Gastrocnemius medialis (tissue), 4 donors: ENCODE data around the gene TAS2R4. TPM values are rescaled to one million over a fixed set of nuclear protein-coding genes. Genes with fewer than 3 reads are reported as not detected.

Experiments used
- ATAC-seq, 2 donors: fragments of 150-250 bp; one replicate each; pipeline ENCODE4 v1.9.1; 2016
- DNase-seq, 2 donors: peaks; one replicate each; pipeline ENCODE4 v3.0.0-alpha.2; 2019
- H3K27ac ChIP-seq, 4 donors: fragments of 200-600 bp; sonication (generic); 1 replicate in 1 of 4; 2 replicates in 3 of 4; pipeline ENCODE4 v1.5.1; 2016 to 2018; ENCODE audit warnings: mild to moderate bottlenecking in 2 of 4, moderate library complexity in 1 of 4
- H3K27me3 ChIP-seq, 3 donors: fragments of 200-600 bp; sonication (generic) in 2 of 3; 1 replicate in 1 of 3; 2 replicates in 2 of 3; pipeline versions ENCODE4 v1.5.1 to v1.6.0; 2016 to 2019; ENCODE audit warnings: mild to moderate bottlenecking in 1 of 3, moderate library complexity in 1 of 3
- H3K36me3 ChIP-seq, 2 donors: fragments of 200-600 bp; sonication (generic) in 1 of 2; one replicate each; pipeline ENCODE4 v1.5.1; 2017 to 2018
- H3K4me1 ChIP-seq, 2 donors: fragments of 200-600 bp; sonication (generic) in 1 of 2; one replicate each; pipeline ENCODE4 v1.5.1; 2016 to 2017; ENCODE audit warnings: mild to moderate bottlenecking in 2 of 2
- H3K4me3 ChIP-seq, 4 donors: fragments of 200-600 bp; sonication (generic) in 3 of 4; 1 replicate in 1 of 4; 2 replicates in 3 of 4; pipeline ENCODE4 v1.5.1; 2016 to 2019; ENCODE audit warnings: mild to moderate bottlenecking in 2 of 4
- H3K9me3 ChIP-seq, 3 donors: fragments of 200-600 bp; sonication (generic) in 2 of 3; 1 replicate in 1 of 3; 2 replicates in 2 of 3; pipeline ENCODE4 v1.5.1; 2016 to 2019
- POLR2A ChIP-seq, 2 donors: fragments of 450-650 bp; IDR thresholded peaks; one replicate each; pipeline ENCODE4 v1.6.1; 2017; ENCODE audit warnings: antibody characterized with exemption in 2 of 2, mild to moderate bottlenecking in 2 of 2, moderate library complexity in 2 of 2
- in situ Hi-C, 4 donors: fragments of 200-750 bp; cut with MboI; loops; one replicate each; pipeline versions ENCODE4 v1.15.0 to v1.8.0; 2017; ENCODE audit warnings: low sequenced_read_pairs in 4 of 4
- intact Hi-C: fragments of 100-400 bp; cut with DNase I; formaldehyde crosslinking; loops from one replicate; pipeline ENCODE4 v1.15.1; 2023; ENCODE audit warnings: low total_unique reads
- total RNA-seq, 4 donors: library from RNA; depleted of rRNA; stranded (reverse); fragments of >200 nt; gene quantifications; one replicate each; pipeline versions ENCODE4 v1.1.0 to v1.2.3, GENCODE V29; 2016
- TF ChIP-seq, protein P1 (sequence below), 5 experiments: fragments of 450-650 bp in 3 of 5; fragments of 200-600 bp in 2 of 5; sonication (generic) in 2 of 5; IDR thresholded peaks in 4 of 5; conservative IDR thresholded peaks in 1 of 5; 1 replicate in 4 of 5; 2 replicates in 1 of 5; pipeline ENCODE4 v1.5.1; 2016 to 2019; ENCODE audit warnings: antibody characterized with exemption in 5 of 5, mild to moderate bottlenecking in 3 of 5, moderate library complexity in 3 of 5

TAS2R4 gene, protein sequence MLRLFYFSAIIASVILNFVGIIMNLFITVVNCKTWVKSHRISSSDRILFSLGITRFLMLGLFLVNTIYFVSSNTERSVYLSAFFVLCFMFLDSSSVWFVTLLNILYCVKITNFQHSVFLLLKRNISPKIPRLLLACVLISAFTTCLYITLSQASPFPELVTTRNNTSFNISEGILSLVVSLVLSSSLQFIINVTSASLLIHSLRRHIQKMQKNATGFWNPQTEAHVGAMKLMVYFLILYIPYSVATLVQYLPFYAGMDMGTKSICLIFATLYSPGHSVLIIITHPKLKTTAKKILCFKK
- 1 to 10 TPM in 1 of 4 donors, under 1 TPM in 1, not detected in 2; 0.09 to 1.4 TPM for total RNA-seq

DNA sequence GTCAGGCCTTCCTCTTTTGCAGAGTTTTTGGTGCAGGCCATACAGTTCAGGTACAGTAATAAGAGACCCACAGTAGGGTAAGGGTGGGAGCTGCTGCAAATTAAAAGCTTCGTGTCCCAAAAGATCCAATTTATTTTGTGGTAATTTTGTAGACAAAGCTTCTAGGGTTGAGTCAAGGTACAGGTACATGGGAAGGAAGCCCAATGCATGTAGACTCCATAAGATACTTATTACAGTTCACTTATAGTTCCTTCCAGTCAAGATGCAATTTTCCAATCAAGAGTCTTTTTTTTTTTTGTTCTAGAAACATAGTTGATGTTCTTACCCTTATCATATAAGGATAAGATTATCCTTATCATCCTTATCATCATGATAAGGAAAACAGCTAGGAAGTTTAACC lies at the start of gene TAS2R4:
Gene TAS2R4 (plus strand): TSS at position 301 of the 400 bp plus-strand sequence. CDS start 1,815 bp downstream, outside the sequence.
- in situ Hi-C loops, result no loop called here
- Histone ChIP-seq H3K27ac (no peak within 1 kb of the TSS), H3K27me3 (no peaks in the 10 kb centered on the region), H3K4me1 (no peaks in the 10 kb centered on the region), H3K4me3 (no peak within 1 kb of the TSS), H3K36me3 (no peaks in the 10 kb centered on the region), H3K9me3 (no peaks in the 10 kb centered on the region)
- DNase-seq, result no peak
- intact Hi-C loops, result no loop called here
- TF ChIP-seq POLR2A (IDR thresholded peaks at IDR 0.05), result no peak
- TF ChIP-seq, protein P1, sequence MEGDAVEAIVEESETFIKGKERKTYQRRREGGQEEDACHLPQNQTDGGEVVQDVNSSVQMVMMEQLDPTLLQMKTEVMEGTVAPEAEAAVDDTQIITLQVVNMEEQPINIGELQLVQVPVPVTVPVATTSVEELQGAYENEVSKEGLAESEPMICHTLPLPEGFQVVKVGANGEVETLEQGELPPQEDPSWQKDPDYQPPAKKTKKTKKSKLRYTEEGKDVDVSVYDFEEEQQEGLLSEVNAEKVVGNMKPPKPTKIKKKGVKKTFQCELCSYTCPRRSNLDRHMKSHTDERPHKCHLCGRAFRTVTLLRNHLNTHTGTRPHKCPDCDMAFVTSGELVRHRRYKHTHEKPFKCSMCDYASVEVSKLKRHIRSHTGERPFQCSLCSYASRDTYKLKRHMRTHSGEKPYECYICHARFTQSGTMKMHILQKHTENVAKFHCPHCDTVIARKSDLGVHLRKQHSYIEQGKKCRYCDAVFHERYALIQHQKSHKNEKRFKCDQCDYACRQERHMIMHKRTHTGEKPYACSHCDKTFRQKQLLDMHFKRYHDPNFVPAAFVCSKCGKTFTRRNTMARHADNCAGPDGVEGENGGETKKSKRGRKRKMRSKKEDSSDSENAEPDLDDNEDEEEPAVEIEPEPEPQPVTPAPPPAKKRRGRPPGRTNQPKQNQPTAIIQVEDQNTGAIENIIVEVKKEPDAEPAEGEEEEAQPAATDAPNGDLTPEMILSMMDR (IDR thresholded peaks at IDR 0.05 in 4 of 5, conservative IDR thresholded peaks at IDR 0.05 in 1 of 5), result no peak
- ATAC-seq, result no peak

DNA sequence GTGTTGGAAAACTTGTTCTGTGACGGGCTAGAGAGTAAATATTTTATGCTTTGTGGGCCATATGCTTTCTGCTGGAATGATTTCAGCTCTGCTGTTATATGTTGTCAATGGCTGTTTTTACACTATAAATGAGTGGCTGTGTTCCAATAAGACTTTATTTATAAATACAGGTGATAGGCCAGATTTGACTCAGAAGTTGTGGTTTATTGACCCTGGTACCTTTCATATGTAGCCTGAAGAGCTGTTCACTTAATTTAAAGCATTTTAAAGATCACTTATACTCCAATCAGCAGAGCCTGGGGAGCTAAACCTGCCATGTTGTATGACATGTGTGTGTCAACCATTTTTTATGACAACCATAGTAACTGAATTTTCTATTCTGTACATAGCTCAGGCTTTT lies 47.5 kb upstream of the TAS2R4 start:
- Histone ChIP-seq H3K27ac (no peak overlapping the region), H3K27me3 (no peaks in the 10 kb centered on the region), H3K36me3 (no peaks in the 10 kb centered on the region), H3K9me3 (no peaks in the 10 kb centered on the region), H3K4me3 (no peak overlapping the region), H3K4me1 (no peaks in the 10 kb centered on the region)
- DNase-seq (no peak), ATAC-seq (no peak)
- intact Hi-C loops (no loop called here), in situ Hi-C loops (loop anchor here in 1 of 4 donors (25.0 kb wide), 1 partner anchor 717 kb away; the partner anchor contains the start of gene MRPS33)
- no peak for TF ChIP-seq POLR2A (IDR thresholded peaks at IDR 0.05)
- TF ChIP-seq, protein P1 (IDR thresholded peaks at IDR 0.05 in 4 of 5, conservative IDR thresholded peaks at IDR 0.05 in 1 of 5), result no peak

DNA sequence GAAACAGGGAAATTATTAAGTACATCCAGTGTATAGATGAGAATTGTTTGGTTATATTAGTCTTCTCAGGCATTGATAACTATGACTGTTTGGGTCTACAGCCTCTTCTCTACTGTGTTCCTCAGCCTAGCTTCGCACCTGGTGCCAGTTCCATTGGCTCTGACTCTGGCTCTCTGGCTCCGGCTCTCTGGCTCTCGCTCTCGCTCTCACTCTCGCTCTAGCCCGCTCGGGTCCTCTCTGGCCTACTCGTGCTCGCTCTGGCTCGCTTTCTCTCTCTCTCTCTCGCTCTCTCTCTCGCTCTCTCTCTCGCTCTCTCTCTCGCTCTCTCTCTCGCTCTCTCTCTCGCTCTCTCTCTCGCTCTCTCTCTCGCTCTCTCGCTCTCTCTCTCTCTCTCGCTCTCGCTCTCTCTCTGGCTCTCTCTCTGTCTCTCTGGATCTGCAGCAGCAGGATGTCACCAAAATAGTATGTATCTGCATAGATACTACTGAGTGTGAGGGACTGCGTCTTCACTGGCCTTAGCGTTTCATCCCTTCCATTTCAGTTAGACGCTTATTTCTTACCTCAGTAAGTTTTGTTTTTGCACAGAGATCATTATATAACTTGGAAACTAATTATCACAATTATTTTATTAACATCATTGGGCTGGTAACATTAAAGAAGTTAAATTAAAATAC lies 44.9 kb upstream of the TAS2R4 start:
- in situ Hi-C loops (loop anchor here in 1 of 4 donors (25.0 kb wide), 1 partner anchor 719 kb away; the partner anchor contains the start of gene MRPS33), intact Hi-C loops (no loop called here)
- Histone ChIP-seq H3K36me3 (no peaks in the 10 kb centered on the region), H3K4me1 (no peaks in the 10 kb centered on the region), H3K4me3 (no peak overlapping the region), H3K27me3 (no peaks in the 10 kb centered on the region), H3K27ac (no peak overlapping the region), H3K9me3 (no peaks in the 10 kb centered on the region)
- ATAC-seq (no peak), DNase-seq (no peak)
- no peak for TF ChIP-seq POLR2A (IDR thresholded peaks at IDR 0.05)
- TF ChIP-seq, protein P1 (IDR thresholded peaks at IDR 0.05 in 4 of 5, conservative IDR thresholded peaks at IDR 0.05 in 1 of 5), result peak in 2 of 5 experiments; percentile 23 to 43

DNA sequence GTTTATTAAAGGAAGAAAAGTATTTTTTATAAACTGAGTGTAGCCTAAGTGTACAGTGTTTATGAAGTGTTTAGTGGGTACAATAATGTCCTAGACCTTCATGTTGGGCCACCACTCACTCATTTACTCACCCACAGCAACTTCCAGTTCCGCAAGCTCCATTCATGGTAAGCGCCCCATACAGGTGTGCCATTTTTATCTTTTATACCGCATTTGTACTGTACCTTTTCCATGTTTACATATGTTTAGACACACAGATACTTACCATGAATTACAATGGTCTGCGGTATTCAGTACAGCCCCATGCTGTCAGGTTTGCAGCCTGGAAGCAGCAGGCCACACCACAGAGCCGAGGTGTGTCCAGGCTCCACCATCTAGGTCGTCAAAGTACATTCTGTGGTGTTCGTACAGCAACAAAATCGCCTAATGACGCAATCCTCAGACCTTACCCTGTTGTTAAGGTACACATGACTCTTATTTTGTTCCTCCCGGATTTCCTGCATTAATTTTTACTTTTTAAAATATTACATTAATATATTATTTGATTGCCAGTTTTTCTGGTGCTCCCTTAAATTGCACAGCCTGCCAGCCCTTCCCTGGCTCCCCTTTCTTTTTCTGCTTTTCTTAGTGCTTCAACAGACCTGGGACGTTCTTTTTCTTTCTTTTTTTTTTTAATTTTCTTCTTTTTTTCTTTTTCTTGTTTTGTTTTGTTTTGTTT lies 39.2 kb upstream of the TAS2R4 start:
- H3K9me3 ChIP-seq, result no peaks in the 10 kb centered on the region
- H3K4me1 ChIP-seq, result peaks cover 15 to 18% of the 10 kb centered on the region in 2 donors
- TF ChIP-seq, protein P1 (IDR thresholded peaks at IDR 0.05 in 4 of 5, conservative IDR thresholded peaks at IDR 0.05 in 1 of 5), result no peak
- no peak for TF ChIP-seq POLR2A (IDR thresholded peaks at IDR 0.05)
- H3K36me3 ChIP-seq, result peaks cover 0 to 28% of the 10 kb centered on the region in 2 donors
- no peaks in the 10 kb centered on the region for H3K27me3 ChIP-seq
- ATAC-seq, result no peak
- H3K27ac ChIP-seq, result peak overlapping the region; percentile 81 to 87 (median 84)
- in situ Hi-C loops, result loop anchor here in 1 of 4 donors (25.0 kb wide), 1 partner anchor 725 kb away; the partner anchor contains the start of gene MRPS33
- DNase-seq, result no peak
- peak overlapping the region; percentile 74 to 97 (median 84) for H3K4me3 ChIP-seq
- intact Hi-C loops, result no loop called here
